WTC11 (cell line): Measurements from ENCODE around the gene NUP37.

Experiments used
- ATF3 ChIP-seq: sonication (generic); formaldehyde crosslinking; conservative IDR thresholded peaks from 2 replicates; pipeline ENCODE4 v1.8.1; 2022; ENCODE audit warnings: mild to moderate bottlenecking, missing genetic modification reagents
- ETV6 ChIP-seq: sonication (generic); formaldehyde crosslinking; IDR thresholded peaks from 2 replicates; pipeline ENCODE4 v1.8.1; 2022; ENCODE audit warnings: mild to moderate bottlenecking, missing genetic modification reagents
- FOXK1 ChIP-seq: sonication (generic); formaldehyde crosslinking; IDR thresholded peaks from 2 replicates; pipeline ENCODE4 v1.8.0; 2022; ENCODE audit warnings: mild to moderate bottlenecking, moderate library complexity, missing genetic modification reagents
- NFE2L1 ChIP-seq: sonication (generic); formaldehyde crosslinking; IDR thresholded peaks from 2 replicates; pipeline ENCODE4 v1.8.1; 2023; ENCODE audit warnings: missing genetic modification reagents
- NR3C1 ChIP-seq: sonication (generic); formaldehyde crosslinking; conservative IDR thresholded peaks from 2 replicates; pipeline ENCODE4 v1.8.1; 2023; ENCODE audit warnings: low read depth, mild to moderate bottlenecking, missing genetic modification reagents
- TEAD4 ChIP-seq: sonication (generic); formaldehyde crosslinking; IDR thresholded peaks from 2 replicates; pipeline ENCODE4 v1.8.0; 2022; ENCODE audit warnings: mild to moderate bottlenecking, missing genetic modification reagents
- USF2 ChIP-seq: sonication (generic); formaldehyde crosslinking; IDR thresholded peaks from 2 replicates; pipeline ENCODE4 v1.8.1; 2023; ENCODE audit warnings: mild to moderate bottlenecking, missing genetic modification reagents, moderate library complexity
- ZNF121 ChIP-seq: sonication (generic); formaldehyde crosslinking; IDR thresholded peaks from 2 replicates; pipeline ENCODE4 v1.8.0; 2023; ENCODE audit warnings: missing genetic modification reagents
- ZNF138 ChIP-seq: sonication (generic); formaldehyde crosslinking; conservative IDR thresholded peaks from 2 replicates; pipeline ENCODE4 v1.8.1; 2022; ENCODE audit warnings: mild to moderate bottlenecking, moderate library complexity, missing genetic modification reagents
- ZNF423 ChIP-seq: fragments of 250-450 bp; sonication (Bioruptor Pico); IDR thresholded peaks from 2 replicates; pipeline ENCODE4 v2.1.2; 2022; ENCODE audit warnings: mild to moderate bottlenecking, moderate library complexity
- TF ChIP-seq, protein P1 (sequence below): fragments of 200-600 bp; IDR thresholded peaks from 2 replicates; pipeline ENCODE4 v1.8.0; 2022; ENCODE audit warnings: antibody characterized with exemption

DNA sequence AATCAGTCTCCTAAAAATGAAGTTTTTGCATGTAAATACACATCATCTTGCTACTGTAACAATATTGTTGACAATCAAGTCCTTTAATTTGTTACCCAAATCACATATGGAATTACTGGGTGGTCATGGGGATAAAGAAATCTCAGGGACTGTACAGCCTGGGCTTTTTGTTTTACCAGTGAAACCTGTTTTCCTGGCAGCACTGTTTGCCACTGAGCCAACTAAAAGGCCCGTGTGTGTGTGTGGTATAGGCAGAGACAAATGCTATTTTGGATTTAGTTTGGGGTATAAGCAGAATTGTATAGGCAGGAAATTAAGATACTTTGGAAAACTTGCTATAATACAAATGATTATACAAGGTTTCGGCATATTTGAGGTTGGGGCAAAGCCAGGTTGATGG is 5.7 kb downstream of the NUP37 start:
- TF ChIP-seq ZNF121 (no peak), USF2 (CRISPR knock-in tag) (no peak), NFE2L1 (CRISPR knock-in tag) (no peak), FOXK1 (CRISPR knock-in tag) (no peak), NR3C1 (CRISPR knock-in tag) (no peak), ZNF138 (CRISPR knock-in tag) (no peak), ATF3 (CRISPR knock-in tag) (no peak), TEAD4 (CRISPR knock-in tag) (no peak), ZNF423 (CRISPR knock-in tag) (no peak), ETV6 (CRISPR knock-in tag) (no peak)
- TF ChIP-seq, protein P1, sequence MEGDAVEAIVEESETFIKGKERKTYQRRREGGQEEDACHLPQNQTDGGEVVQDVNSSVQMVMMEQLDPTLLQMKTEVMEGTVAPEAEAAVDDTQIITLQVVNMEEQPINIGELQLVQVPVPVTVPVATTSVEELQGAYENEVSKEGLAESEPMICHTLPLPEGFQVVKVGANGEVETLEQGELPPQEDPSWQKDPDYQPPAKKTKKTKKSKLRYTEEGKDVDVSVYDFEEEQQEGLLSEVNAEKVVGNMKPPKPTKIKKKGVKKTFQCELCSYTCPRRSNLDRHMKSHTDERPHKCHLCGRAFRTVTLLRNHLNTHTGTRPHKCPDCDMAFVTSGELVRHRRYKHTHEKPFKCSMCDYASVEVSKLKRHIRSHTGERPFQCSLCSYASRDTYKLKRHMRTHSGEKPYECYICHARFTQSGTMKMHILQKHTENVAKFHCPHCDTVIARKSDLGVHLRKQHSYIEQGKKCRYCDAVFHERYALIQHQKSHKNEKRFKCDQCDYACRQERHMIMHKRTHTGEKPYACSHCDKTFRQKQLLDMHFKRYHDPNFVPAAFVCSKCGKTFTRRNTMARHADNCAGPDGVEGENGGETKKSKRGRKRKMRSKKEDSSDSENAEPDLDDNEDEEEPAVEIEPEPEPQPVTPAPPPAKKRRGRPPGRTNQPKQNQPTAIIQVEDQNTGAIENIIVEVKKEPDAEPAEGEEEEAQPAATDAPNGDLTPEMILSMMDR, result no peak
